ENCODE results near the gene AGBL5. TPM values are rescaled to one million over a fixed set of nuclear protein-coding genes. Genes with fewer than 3 reads are reported as not detected.

The AGBL5 gene
- total and polyA plus RNA-seq, 2 of the 13 experiments (the other 11 are each of a cell fraction or from before 2014, with no cell fraction given), result 55.9 to 73.3 TPM

- BruUV-seq (replicated peaks), result no TSS peak
- Histone ChIP-seq H3K27ac (ENCODE audit: extremely low read length, insufficient read depth, low read length) (peak within 1 kb of the TSS; percentile 72), H3K4me3 (replicated peaks in 1 of 3; ENCODE audit: insufficient read depth in 1 of 3, low read depth in 2 of 3, low read length in 3 of 3) (peak within 1 kb of the TSS; percentile 82 to 97 (median 97)), H3K79me2 (ENCODE audit: insufficient read depth, low read length) (peaks cover 49% of the 10 kb centered on the region), H3K27me3 (ENCODE audit: control insufficient read depth in 1 of 2, insufficient read depth in 2 of 2, low read length in 2 of 2) (no peaks in the 10 kb centered on the region; a peak in 1 of 5 replicates), H3K9me3 (ENCODE audit: low read length) (no peaks in the 10 kb centered on the region), H3K36me3 (replicated peaks in 1 of 2; ENCODE audit: control insufficient read depth in 1 of 2, insufficient read depth in 2 of 2, low read length in 2 of 2) (peaks cover 26 to 36% of the 10 kb centered on the region in 2 experiments), H3K4me1 (ENCODE audit: insufficient read depth, low read length) (peaks cover 59% of the 10 kb centered on the region), H4K20me1 (ENCODE audit: insufficient read depth, low read length) (no peaks in the 10 kb centered on the region; the same call in 1 of the 2 replicates), H2AFZ (ENCODE audit: low read length) (peak within 1 kb of the TSS; percentile 77), H3K9ac (ENCODE audit: insufficient read depth, low read depth, low read length) (peak within 1 kb of the TSS; percentile 97), H3K4me2 (ENCODE audit: low read depth, low read length) (peak within 1 kb of the TSS; percentile 93)
- FAIRE-seq, result no peak
- peak; percentile 97 for ATAC-seq
- ChIA-PET POLR2A (interaction anchor here (0.6 to 4.8 kb wide), 11 partner anchors 13 to 61 kb away, joined by 3 to 59 read pairs (median 4); partner anchors contain the start of genes AGBL5 and OST4), CTCF (ENCODE audit: low intra/inter-chr PET ratio, low total read pairs) (no interaction called here)
- in situ Hi-C loops (cut with HindIII; ENCODE audit: extremely low pct_ligation_motif_present, low pct_unique_long_range_greater_than_20kb), result no loop called here
- peak; percentile 85 for DNase-seq (ENCODE audit: low spot score)
- WGBS (ENCODE audit: low lambda C conversion rate), result 1% methylated on average over 56 of the region's 76 CpGs
- intact Hi-C loops (cut with micrococcal nuclease; ENCODE audit: unreplicated experiment), result loop anchor here (1.0 to 10.0 kb wide), 2 partner anchors 18 to 52 kb away; partner anchors contain the start of gene KHK
- TF ChIP-seq ELF1 (CRISPR knock-in tag; IDR thresholded peaks at IDR 0.05) (peak; percentile 57; the same call in 1 of the 2 replicates), ZNF629 (CRISPR knock-in tag; conservative IDR thresholded peaks at IDR 0.05) (0 out of 2 replicates have a peak, but pooled peaks have one; percentile 11), ETS1 (CRISPR knock-in tag; IDR thresholded peaks at IDR 0.05) (no peak), ZNF275 (CRISPR knock-in tag; IDR thresholded peaks at IDR 0.05; ENCODE audit: borderline replicate concordance) (0 out of 2 replicates have a peak, but pooled peaks have one; percentile 59), ZNF879 (CRISPR knock-in tag; IDR thresholded peaks at IDR 0.05) (no peak), HDAC6 (IDR thresholded peaks at IDR 0.05; ENCODE audit: low read depth, low read length) (no peak), TOE1 (CRISPR knock-in tag; IDR thresholded peaks at IDR 0.05) (peak; percentile 69; the same call in 1 of the 2 replicates), NCOA5 (CRISPR knock-in tag; IDR thresholded peaks at IDR 0.05) (no peak), ATAD3A (CRISPR knock-in tag; IDR thresholded peaks at IDR 0.05) (no peak), HCFC1 (IDR thresholded peaks at IDR 0.05; ENCODE audit: low read depth, low read length) (peak; percentile 89), ZNF335 (CRISPR knock-in tag; IDR thresholded peaks at IDR 0.05) (peak; percentile 93), EED (CRISPR knock-in tag; IDR thresholded peaks at IDR 0.05) (0 out of 2 replicates have a peak, but pooled peaks have one; percentile 11), ZNF232 (CRISPR knock-in tag; IDR thresholded peaks at IDR 0.05; ENCODE audit: borderline replicate concordance) (peak; percentile 44; the same call in 1 of the 2 replicates), PHF20 (CRISPR knock-in tag; IDR thresholded peaks at IDR 0.05) (peak; percentile 69), SOX6 (IDR thresholded peaks at IDR 0.05) (no peak), SOX6 (CRISPR knock-in tag; IDR thresholded peaks at IDR 0.05) (peak; percentile 48; the same call in 1 of the 2 replicates), HMG20B (CRISPR knock-in tag; conservative IDR thresholded peaks at IDR 0.05) (no peak), YEATS2 (CRISPR knock-in tag; IDR thresholded peaks at IDR 0.05; ENCODE audit: borderline replicate concordance) (peak; percentile 80; the same call in 1 of the 2 replicates), NFKB2 (CRISPR knock-in tag; IDR thresholded peaks at IDR 0.05; ENCODE audit: borderline replicate concordance) (peak; percentile 84), GPN1 (CRISPR knock-in tag; IDR thresholded peaks at IDR 0.05; ENCODE audit: borderline replicate concordance) (peak; percentile 0; the same call in 1 of the 2 replicates), ZNF800 (CRISPR knock-in tag; IDR thresholded peaks at IDR 0.05) (peak; percentile 76), ZNF230 (CRISPR knock-in tag; IDR thresholded peaks at IDR 0.05) (peak; percentile 80)
These were observed 18.8 kb upstream of the AGBL5 start, which contains the start of gene TMEM214 for GRCh38 chr2:27032495-27033252. Gene TMEM214 (plus strand): TSS chr2:27032965. CDS start chr2:27033016, 51 bp downstream.

Data from HepG2 (cell line).